Suprapubic skin (tissue), 4 donors: ENCODE data around the gene WSB1.

Source experiments
- CTCF ChIP-seq, 2 donors: fragments of 200-600 bp in 1 of 2; fragments of 450-650 bp in 1 of 2; sonication (generic) in 1 of 2; IDR thresholded peaks; one replicate each; pipeline ENCODE4 v1.5.1; 2016 to 2019; ENCODE audit warnings: antibody characterized with exemption in 2 of 2, mild to moderate bottlenecking in 1 of 2, moderate library complexity in 1 of 2
- POLR2A ChIP-seq, 2 donors: fragments of 450-650 bp; IDR thresholded peaks; one replicate each; pipeline ENCODE4 v1.6.1; 2017; ENCODE audit warnings: antibody characterized with exemption in 2 of 2, mild to moderate bottlenecking in 2 of 2, moderate library complexity in 2 of 2
- POLR2AphosphoS5 ChIP-seq, 3 donors: sonication (generic); formaldehyde crosslinking; IDR thresholded peaks; one replicate each; pipeline ENCODE4 v1.6.1; 2017; ENCODE audit warnings: antibody characterized with exemption in 3 of 3

DNA sequence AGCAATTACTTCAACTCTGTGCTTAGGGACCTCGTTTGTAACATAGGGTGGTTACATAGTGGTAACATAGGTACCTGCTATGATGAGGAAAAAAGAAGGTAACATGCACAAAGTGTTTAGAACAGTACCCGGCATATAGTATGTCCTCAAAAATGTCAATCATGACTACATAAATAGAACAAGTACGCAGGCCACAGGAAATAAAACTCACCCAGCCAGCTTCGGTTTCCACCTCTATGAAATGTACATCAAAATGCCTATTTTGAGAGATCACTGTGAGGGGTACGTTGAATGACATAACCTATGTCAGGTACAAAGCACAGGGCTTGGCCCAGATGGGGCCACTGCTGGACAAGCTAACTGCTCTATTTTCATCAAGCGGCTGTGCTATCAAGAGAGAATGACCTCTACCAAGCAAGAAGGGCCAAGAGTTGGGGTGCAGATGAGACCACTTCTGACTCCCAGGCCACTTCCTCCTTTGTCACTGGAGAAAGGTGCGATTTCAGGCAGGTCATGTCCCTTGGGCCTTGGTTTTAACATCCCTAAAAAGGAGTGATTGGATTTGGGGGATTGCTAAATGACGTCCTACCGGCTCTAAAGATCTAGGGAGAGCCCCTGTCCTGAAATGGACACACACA, 45.4 kb downstream of the WSB1 start:
- TF ChIP-seq CTCF (IDR thresholded peaks at IDR 0.05) (no peak), POLR2AphosphoS5 (IDR thresholded peaks at IDR 0.05) (no peak), POLR2A (IDR thresholded peaks at IDR 0.05) (no peak)
